Fibroblast of gingiva (primary cell): Measurements from ENCODE around the gene NXPH2.

ENCODE experiments used
- DNase-seq: peaks from one replicate; pipeline ENCODE4 v3.0.0-alpha.2; 2011; ENCODE audit warnings: low read depth

NXPH2 gene

GRCh38 chr2:138779781-138780445 lies at the start of gene NXPH2:
Gene NXPH2, minus strand, starts transcription at chr2:138780390. Its CDS starts 149 bp downstream, at chr2:138780241.
- no peak for DNase-seq

GRCh38 chr2:138829326-138829919 lies 49.2 kb upstream of the NXPH2 start:
- peak; percentile 4 for DNase-seq

- peak; percentile 57 for DNase-seq
These were observed 47.4 kb upstream of the NXPH2 start for GRCh38 chr2:138827426-138828054.

- DNase-seq: no peak
These were observed 43.5 kb upstream of the NXPH2 start for GRCh38 chr2:138823666-138824065.

- DNase-seq: no peak
These were observed 39.8 kb upstream of the NXPH2 start for GRCh38 chr2:138819964-138820363.

DNA sequence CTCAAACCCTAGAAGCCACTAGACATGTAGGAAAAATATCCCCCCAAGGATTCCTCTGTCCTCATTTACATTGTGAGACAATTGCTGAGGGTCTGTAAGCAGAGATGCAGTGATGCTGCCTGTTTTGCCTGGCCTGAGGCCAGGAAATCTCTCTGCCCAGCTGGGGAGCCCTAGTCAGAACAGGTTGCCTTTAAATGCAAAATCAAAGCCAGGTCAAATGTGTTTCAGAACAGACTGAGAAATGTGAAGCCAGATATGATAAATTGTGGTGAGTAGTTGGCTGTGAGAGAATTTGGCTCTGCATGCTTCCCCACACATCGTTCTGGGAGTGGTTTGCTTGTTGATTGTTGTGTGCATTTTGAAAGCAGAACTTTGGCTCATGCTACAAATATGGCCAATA lies 38.4 kb upstream of the NXPH2 start:
- DNase-seq: no peak

- no peak for DNase-seq
These were observed 34.1 kb upstream of the NXPH2 start for GRCh38 chr2:138814123-138814898.

DNA sequence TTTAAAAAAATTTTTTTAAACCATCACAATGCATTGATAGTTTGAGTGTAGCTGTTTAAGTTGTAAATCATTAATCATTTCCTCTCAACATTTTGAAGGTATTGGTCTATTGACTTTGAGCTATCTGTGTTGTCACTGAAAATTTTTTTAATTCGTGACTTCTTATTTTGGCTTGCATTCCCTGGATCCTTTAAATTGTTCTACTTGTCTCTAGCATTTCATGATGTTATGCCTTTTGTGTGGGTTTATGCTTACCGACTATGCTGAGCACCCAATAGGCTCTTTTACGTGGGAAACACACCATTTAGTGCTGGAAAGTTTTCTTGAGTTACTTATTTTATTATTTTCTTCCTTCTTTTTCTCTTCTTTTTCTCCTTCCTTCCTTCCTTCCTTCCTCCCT lies 31.2 kb upstream of the NXPH2 start:
- DNase-seq: no peak

GRCh38 chr2:138794724-138795123 lies 14.5 kb upstream of the NXPH2 start:
- DNase-seq: no peak

DNA sequence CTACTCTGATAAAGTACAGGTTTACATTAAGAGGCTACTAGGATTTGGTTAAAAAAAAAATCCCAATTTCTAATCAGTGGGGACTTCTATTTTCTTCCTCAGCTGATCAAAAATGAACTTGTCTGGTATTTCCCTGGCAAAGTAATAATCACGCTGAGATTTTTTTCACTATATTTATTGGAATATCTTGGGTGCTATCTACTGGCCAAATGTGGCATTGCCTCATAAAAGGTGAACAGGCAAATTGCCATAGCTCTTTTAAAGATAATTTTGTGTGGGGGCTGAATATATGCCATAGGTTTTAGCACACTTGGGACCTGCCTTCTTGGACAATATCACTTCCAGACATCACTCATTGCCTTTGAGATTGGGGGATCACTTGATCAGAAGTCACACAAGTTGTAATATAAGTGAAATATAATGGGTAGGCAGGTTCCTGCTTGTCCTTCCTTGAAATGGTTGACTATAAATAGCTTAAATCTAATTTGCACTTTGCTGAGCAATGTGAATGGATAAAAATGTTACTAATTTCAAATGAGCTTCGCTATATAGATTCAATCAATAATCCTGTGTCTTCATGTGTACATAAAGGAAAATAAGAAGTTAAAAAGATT lies 7.0 kb upstream of the NXPH2 start:
- DNase-seq: peak; percentile 14

DNA sequence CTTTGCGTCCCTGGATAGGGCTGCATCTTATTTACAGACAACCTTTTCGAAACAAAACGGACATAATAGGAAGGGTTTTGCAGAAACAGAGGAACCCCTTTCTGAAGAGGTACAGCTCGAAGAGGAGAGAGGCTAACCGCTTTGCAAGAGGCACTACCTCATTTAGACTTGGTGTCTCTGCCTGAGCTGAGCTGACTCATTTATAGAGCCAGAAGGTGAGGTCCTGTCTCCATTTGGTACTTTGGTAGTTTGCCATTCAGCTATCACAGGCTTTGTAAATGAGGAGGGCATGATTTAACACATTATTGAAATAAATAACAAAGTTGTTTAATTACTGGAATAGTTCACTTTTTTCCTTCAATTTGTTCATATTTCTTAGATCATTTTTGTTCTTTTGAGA lies 2.2 kb upstream of the NXPH2 start:
- DNase-seq: no peak

- no peak for DNase-seq
These were observed 718 bp upstream of the NXPH2 start for GRCh38 chr2:138780908-138781307.

- DNase-seq: no peak
These were observed 273 bp upstream of the NXPH2 start for GRCh38 chr2:138780446-138780880.

- no peak for DNase-seq
These were observed 797 bp downstream of the NXPH2 start for GRCh38 chr2:138779406-138779780.

DNA sequence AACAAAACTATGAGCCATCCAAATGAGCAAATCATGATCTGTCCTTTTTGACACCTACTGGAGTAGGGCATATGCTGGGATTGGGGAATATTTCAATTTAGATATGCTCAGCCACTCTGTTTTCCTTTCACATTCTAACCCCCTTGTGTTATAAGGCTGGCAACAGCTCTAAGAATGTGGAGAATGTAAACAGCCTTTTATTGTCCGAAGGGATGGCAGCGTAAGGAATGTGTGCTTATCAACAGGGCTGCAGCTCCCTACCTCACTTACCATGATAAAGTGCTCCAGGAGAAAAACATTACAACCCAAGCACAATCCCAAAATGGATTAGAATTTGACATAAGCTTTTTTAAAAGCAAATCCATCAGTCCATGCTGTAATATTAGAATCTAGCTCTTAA lies 2.2 kb downstream of the NXPH2 start:
- DNase-seq: peak; percentile 10

- DNase-seq: no peak
These were observed 4.5 kb downstream of the NXPH2 start for GRCh38 chr2:138775736-138776135.

GRCh38 chr2:138771534-138771933 lies 8.7 kb downstream of the NXPH2 start:
- no peak for DNase-seq

- no peak for DNase-seq
These were observed 13.1 kb downstream of the NXPH2 start for GRCh38 chr2:138767101-138767500.

DNA sequence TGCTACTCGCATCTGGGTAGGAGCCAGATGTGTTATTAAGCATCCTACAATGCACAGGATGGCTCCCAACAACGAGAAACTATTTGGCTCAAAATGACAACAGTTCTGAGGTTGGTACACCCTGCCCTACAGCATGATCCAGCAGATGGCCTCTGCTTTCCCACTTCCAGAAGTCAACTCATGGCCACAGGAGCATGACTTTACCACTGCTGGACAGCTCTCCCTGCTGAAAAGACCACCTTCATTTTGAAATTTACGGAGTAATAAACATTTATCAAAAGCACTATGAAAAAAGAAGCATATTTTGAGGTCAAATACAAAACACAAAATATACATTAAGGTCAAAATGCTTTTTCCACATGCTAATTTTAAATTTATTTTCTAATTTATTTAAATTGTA lies 13.7 kb downstream of the NXPH2 start:
- DNase-seq: no peak

- DNase-seq: no peak
These were observed 16.2 kb downstream of the NXPH2 start for GRCh38 chr2:138763971-138764370.

- no peak for DNase-seq
These were observed 17.7 kb downstream of the NXPH2 start for GRCh38 chr2:138762533-138762932.

- no peak for DNase-seq
These were observed 19.5 kb downstream of the NXPH2 start for GRCh38 chr2:138760676-138761075.
